Spleen (tissue), 7 donors: Measurements from ENCODE around the gene RASSF6.

Source experiments
- POLR2A ChIP-seq, 3 donors: fragments of 450-650 bp; IDR thresholded peaks; one replicate each; pipeline ENCODE4 v1.5.1; 2017; ENCODE audit warnings: antibody characterized with exemption in 3 of 3, mild to moderate bottlenecking in 1 of 3
- POLR2AphosphoS5 ChIP-seq, 3 donors: sonication (generic); formaldehyde crosslinking; IDR thresholded peaks; one replicate each; pipeline ENCODE4 v1.5.1; 2017; ENCODE audit warnings: antibody characterized with exemption in 3 of 3
- TF ChIP-seq, protein P1 (sequence below), 11 experiments: fragments of 200-600 bp in 7 of 11; fragments of 450-650 bp in 4 of 11; sonication (generic) in 4 of 11; IDR thresholded peaks in 8 of 11; conservative IDR thresholded peaks in 3 of 11; 1 replicate in 7 of 11; 2 replicates in 4 of 11; pipeline versions ENCODE4 v1.4.0 to v1.8.0; 2016 to 2021; ENCODE audit warnings: antibody characterized with exemption in 11 of 11, inconsistent platforms in 4 of 11, mild to moderate bottlenecking in 1 of 11
- donor health status: DM: no; HTN: no; CAD: no; lungs with moderate emphysema.
- donor health status: DM: no; HTN: no; CAD: no.
- donor health status: DM: no; HTN: no; CAD: no.

DNA sequence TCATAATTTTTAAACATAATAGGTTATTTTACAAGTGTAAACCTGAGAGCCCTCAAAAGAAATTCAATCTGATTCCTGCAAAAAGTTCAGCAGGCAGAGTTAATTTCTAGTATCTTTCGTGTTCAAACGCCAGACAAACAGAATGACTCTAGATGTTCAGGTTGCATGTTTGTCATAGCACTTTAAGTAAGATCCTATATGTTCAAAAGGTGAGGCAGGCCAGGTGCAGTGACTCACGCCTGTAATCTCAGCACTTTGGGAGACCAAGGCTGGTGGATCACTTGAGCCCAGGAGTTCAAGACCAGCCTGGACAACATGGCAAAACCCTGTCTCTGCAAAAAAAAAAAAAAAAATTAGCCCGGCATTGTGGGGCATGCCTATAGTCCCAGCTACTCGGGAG is 1.1 kb upstream of the RASSF6 start:
- TF ChIP-seq POLR2AphosphoS5 (IDR thresholded peaks at IDR 0.05) (no peak), POLR2A (IDR thresholded peaks at IDR 0.05) (no peak)
- TF ChIP-seq, protein P1, sequence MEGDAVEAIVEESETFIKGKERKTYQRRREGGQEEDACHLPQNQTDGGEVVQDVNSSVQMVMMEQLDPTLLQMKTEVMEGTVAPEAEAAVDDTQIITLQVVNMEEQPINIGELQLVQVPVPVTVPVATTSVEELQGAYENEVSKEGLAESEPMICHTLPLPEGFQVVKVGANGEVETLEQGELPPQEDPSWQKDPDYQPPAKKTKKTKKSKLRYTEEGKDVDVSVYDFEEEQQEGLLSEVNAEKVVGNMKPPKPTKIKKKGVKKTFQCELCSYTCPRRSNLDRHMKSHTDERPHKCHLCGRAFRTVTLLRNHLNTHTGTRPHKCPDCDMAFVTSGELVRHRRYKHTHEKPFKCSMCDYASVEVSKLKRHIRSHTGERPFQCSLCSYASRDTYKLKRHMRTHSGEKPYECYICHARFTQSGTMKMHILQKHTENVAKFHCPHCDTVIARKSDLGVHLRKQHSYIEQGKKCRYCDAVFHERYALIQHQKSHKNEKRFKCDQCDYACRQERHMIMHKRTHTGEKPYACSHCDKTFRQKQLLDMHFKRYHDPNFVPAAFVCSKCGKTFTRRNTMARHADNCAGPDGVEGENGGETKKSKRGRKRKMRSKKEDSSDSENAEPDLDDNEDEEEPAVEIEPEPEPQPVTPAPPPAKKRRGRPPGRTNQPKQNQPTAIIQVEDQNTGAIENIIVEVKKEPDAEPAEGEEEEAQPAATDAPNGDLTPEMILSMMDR (IDR thresholded peaks at IDR 0.05 in 8 of 11, conservative IDR thresholded peaks at IDR 0.05 in 3 of 11) = no peak
